Astrocyte (in vitro differentiated cells and primary cell): ENCODE measurements around the gene FASN. TPM values are rescaled to one million over a fixed set of nuclear protein-coding genes. Genes with fewer than 3 reads are reported as not detected.

Experiments
- DNase-seq: peaks from one replicate; pipeline ENCODE4 v3.0.0-alpha.2; 2010; ENCODE audit warnings: low read depth
- FAIRE-seq: peaks from 2 replicates; lab custom pipeline; 2011; peaks lifted over from hg19 to GRCh38; lab: Jason Lieb, UNC
- H2AFZ ChIP-seq: 2 replicates; pipeline ENCODE4 v1.6.0; 2012; ENCODE audit warnings: low read depth, low read length, inconsistent platforms
- H3K27ac ChIP-seq: 2 replicates; pipeline ENCODE4 v1.5.1; 2011; ENCODE audit warnings: low read depth, low read length, inconsistent platforms
- H3K27me3 ChIP-seq: 2 replicates; pipeline ENCODE4 v1.6.0; 2011; ENCODE audit warnings: low read length, inconsistent platforms; ENCODE audit not compliant: insufficient read depth
- H3K36me3 ChIP-seq: 2 replicates; pipeline ENCODE4 v1.5.1; 2011; ENCODE audit warnings: low read length, inconsistent platforms; ENCODE audit not compliant: insufficient read depth
- H3K4me1 ChIP-seq: 2 replicates; pipeline ENCODE4 v1.5.1; 2011; ENCODE audit warnings: low read length, inconsistent platforms; ENCODE audit not compliant: insufficient read depth
- H3K4me2 ChIP-seq: 2 replicates; pipeline ENCODE4 v1.6.0; 2012; ENCODE audit warnings: low read length, inconsistent platforms
- H3K4me3 ChIP-seq: 2 replicates; pipeline ENCODE4 v1.5.1; 2011; ENCODE audit warnings: low read depth, mild to moderate bottlenecking, low read length, inconsistent platforms; ENCODE audit not compliant: insufficient read depth
- H3K79me2 ChIP-seq: 2 replicates; pipeline ENCODE4 v1.6.0; 2012; ENCODE audit warnings: mild to moderate bottlenecking, low read length, inconsistent platforms; ENCODE audit not compliant: insufficient read depth
- H3K9ac ChIP-seq: 2 replicates; pipeline ENCODE4 v1.6.0; 2012; ENCODE audit warnings: mild to moderate bottlenecking, low read length, inconsistent platforms
- H3K9me3 ChIP-seq: 2 replicates; pipeline ENCODE4 v1.5.1; 2012; ENCODE audit warnings: low read depth, mild to moderate bottlenecking, low read length, inconsistent platforms; ENCODE audit not compliant: insufficient read depth
- H4K20me1 ChIP-seq: 2 replicates; pipeline ENCODE4 v1.6.0; 2012; ENCODE audit warnings: low read length, inconsistent platforms; ENCODE audit not compliant: insufficient read depth
- H3K27ac Mint-ChIP-seq: one replicate; pipeline ENCODE4 v1.8.0; 2021; ENCODE audit warnings: mild to moderate bottlenecking, mixed read lengths; ENCODE audit not compliant: unreplicated experiment
- H3K27me3 Mint-ChIP-seq: one replicate; pipeline ENCODE4 v1.8.0; 2021; ENCODE audit warnings: low read depth, mixed read lengths; ENCODE audit not compliant: unreplicated experiment
- H3K36me3 Mint-ChIP-seq: one replicate; pipeline ENCODE4 v1.8.0; 2021; ENCODE audit warnings: low read depth, mixed read lengths; ENCODE audit not compliant: unreplicated experiment
- H3K4me1 Mint-ChIP-seq: one replicate; pipeline ENCODE4 v1.8.0; 2021; ENCODE audit warnings: low read depth, mixed read lengths; ENCODE audit not compliant: unreplicated experiment
- H3K4me3 Mint-ChIP-seq: one replicate; pipeline ENCODE4 v1.8.0; 2021; ENCODE audit warnings: mild to moderate bottlenecking, moderate library complexity, mixed read lengths; ENCODE audit not compliant: unreplicated experiment
- H3K9me3 Mint-ChIP-seq: one replicate; pipeline ENCODE4 v1.8.0; 2021; ENCODE audit warnings: mild to moderate bottlenecking, mixed read lengths; ENCODE audit not compliant: unreplicated experiment
- CTCF ChIP-seq: IDR thresholded peaks from 2 replicates; pipeline ENCODE4 v1.5.1; 2011; ENCODE audit warnings: low read depth, mild to moderate bottlenecking, inconsistent platforms, low read length, moderate library complexity; ENCODE audit not compliant: insufficient read depth
- EZH2 ChIP-seq: IDR thresholded peaks from 2 replicates; pipeline ENCODE4 v1.6.1; 2012; ENCODE audit warnings: mild to moderate bottlenecking, low read length, inconsistent platforms; ENCODE audit not compliant: insufficient read depth
- total RNA-seq: library from RNA; stranded (reverse); gene quantifications from 2 replicates; pipeline ENCODE4 v1.2.1, GENCODE V29; 2021

The FASN gene
- total RNA-seq, 1 donor from 2014 or later = 203 TPM

GRCh38 chr17:82084373-82085030 is 13.5 kb downstream of the FASN start:
- H3K27me3 Mint-ChIP-seq = no peaks in the 10 kb centered on the region
- H3K36me3 Mint-ChIP-seq = no peaks in the 10 kb centered on the region
- FAIRE-seq (no peak), DNase-seq (no peak)
- H3K36me3 ChIP-seq = peaks cover 4% of the 10 kb centered on the region
- TF ChIP-seq EZH2 (no peak), CTCF (no peak)
- H3K27ac Mint-ChIP-seq = no peak overlapping the region
- H2AFZ ChIP-seq = no peak overlapping the region
- no peaks in the 10 kb centered on the region for H3K4me1 Mint-ChIP-seq
- peaks cover 6% of the 10 kb centered on the region for H3K79me2 ChIP-seq
- no peak overlapping the region for H3K4me3 ChIP-seq
- no peaks in the 10 kb centered on the region for H3K27me3 ChIP-seq
- H4K20me1 ChIP-seq = peaks cover 80% of the 10 kb centered on the region
- H3K4me1 ChIP-seq = no peaks in the 10 kb centered on the region
- no peak overlapping the region for H3K4me3 Mint-ChIP-seq
- no peak overlapping the region for H3K9ac ChIP-seq
- no peak overlapping the region for H3K27ac ChIP-seq
- H3K9me3 Mint-ChIP-seq = no peaks in the 10 kb centered on the region
- no peaks in the 10 kb centered on the region for H3K9me3 ChIP-seq
- H3K4me2 ChIP-seq = no peak overlapping the region

- H2AFZ ChIP-seq = no peak overlapping the region
- Mint-ChIP-seq H3K4me1 (no peaks in the 10 kb centered on the region), H3K4me3 (no peak overlapping the region), H3K9me3 (no peaks in the 10 kb centered on the region), H3K27ac (no peak overlapping the region), H3K27me3 (no peaks in the 10 kb centered on the region), H3K36me3 (no peaks in the 10 kb centered on the region)
- H4K20me1 ChIP-seq = peaks cover 78% of the 10 kb centered on the region
- no peak for DNase-seq
- TF ChIP-seq EZH2 = no peak
- TF ChIP-seq CTCF = no peak
- no peak overlapping the region for H3K27ac ChIP-seq
- no peak overlapping the region for H3K9ac ChIP-seq
- no peak overlapping the region for H3K4me3 ChIP-seq
- no peaks in the 10 kb centered on the region for H3K4me1 ChIP-seq
- H3K27me3 ChIP-seq = no peaks in the 10 kb centered on the region
- no peaks in the 10 kb centered on the region for H3K9me3 ChIP-seq
- FAIRE-seq = no peak
- peaks cover 5% of the 10 kb centered on the region for H3K79me2 ChIP-seq
- no peak overlapping the region for H3K4me2 ChIP-seq
- H3K36me3 ChIP-seq = peaks cover 2% of the 10 kb centered on the region
Measured at GRCh38 chr17:82083533-82084359, 14.3 kb downstream of the FASN start.

DNA sequence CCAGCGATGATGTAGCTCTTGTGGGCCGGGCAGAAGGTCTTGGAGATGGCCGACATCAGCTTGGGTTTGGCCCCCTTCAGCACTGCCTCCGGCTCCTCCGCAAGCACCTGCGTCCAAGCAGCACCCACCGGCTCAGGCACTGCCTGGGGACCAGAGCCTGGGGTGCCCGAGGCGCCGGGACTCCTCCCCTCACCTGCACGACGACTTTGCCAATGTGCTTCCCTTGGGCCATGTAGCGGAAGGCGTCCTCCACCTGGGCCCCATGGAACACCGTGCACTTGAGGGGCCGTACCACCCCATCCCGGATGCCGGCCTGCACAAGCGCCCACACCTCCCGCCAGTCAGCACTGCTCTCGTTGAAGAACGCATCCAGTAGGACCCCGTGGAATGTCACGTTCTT is 15.0 kb downstream of the FASN start:
- H3K36me3 ChIP-seq = peaks cover 2% of the 10 kb centered on the region
- no peak overlapping the region for H3K4me3 ChIP-seq
- H3K4me3 Mint-ChIP-seq = no peak overlapping the region
- no peak for TF ChIP-seq CTCF
- no peak for FAIRE-seq
- H3K9ac ChIP-seq = no peak overlapping the region
- H3K27me3 Mint-ChIP-seq = no peaks in the 10 kb centered on the region
- peaks cover 72% of the 10 kb centered on the region for H4K20me1 ChIP-seq
- H3K79me2 ChIP-seq = no peaks in the 10 kb centered on the region
- no peak overlapping the region for H3K4me2 ChIP-seq
- peaks cover 2% of the 10 kb centered on the region for H3K36me3 Mint-ChIP-seq
- H3K4me1 Mint-ChIP-seq = no peaks in the 10 kb centered on the region
- no peak for DNase-seq
- no peaks in the 10 kb centered on the region for H3K27me3 ChIP-seq
- no peak overlapping the region for H3K27ac Mint-ChIP-seq
- no peaks in the 10 kb centered on the region for H3K9me3 Mint-ChIP-seq
- H2AFZ ChIP-seq = no peak overlapping the region
- H3K27ac ChIP-seq = no peak overlapping the region
- no peaks in the 10 kb centered on the region for H3K9me3 ChIP-seq
- no peaks in the 10 kb centered on the region for H3K4me1 ChIP-seq
